ENCODE results near the gene SLC7A1.

Gene SLC7A1

GRCh38 chr13:29522044-29522685 is 73.3 kb downstream of the SLC7A1 start:
- no peaks in the 10 kb centered on the region for H3K27me3 ChIP-seq (ENCODE audit: control insufficient read depth in 3 of 3, insufficient read depth in 3 of 3, low read depth in 1 of 3, low read length in 3 of 3)
- H2BK120ac ChIP-seq (ENCODE audit: low read depth, low read length): no peak overlapping the region
- peaks cover 2% of the 10 kb centered on the region for H3K79me1 ChIP-seq (ENCODE audit: low read depth, low read length)
- no peak overlapping the region for H2AK5ac ChIP-seq (ENCODE audit: low read depth, low read length)
- H3K9me3 ChIP-seq (replicated peaks in 1 of 2; ENCODE audit: control insufficient read depth in 2 of 2, insufficient read depth in 1 of 2, low read depth in 1 of 2, low read length in 2 of 2): no peaks in the 10 kb centered on the region
- H3K27ac ChIP-seq (replicated peaks; ENCODE audit: low read length): no peak overlapping the region
- no peak overlapping the region for H3K4me2 ChIP-seq (ENCODE audit: insufficient read depth, low read length, poor library complexity, severe bottlenecking)
- H3K36me3 ChIP-seq (replicated peaks in 1 of 2; ENCODE audit: control insufficient read depth in 2 of 2, insufficient read depth in 2 of 2, low read length in 2 of 2): peaks cover 31 to 84% of the 10 kb centered on the region in 2 donors
- H3K4ac ChIP-seq (ENCODE audit: low read length): no peak overlapping the region
- no peak overlapping the region for H3K4me3 ChIP-seq (ENCODE audit: low read length in 2 of 2)
- no peak for DNase-seq (ENCODE audit: low spot score)
- H3K9ac ChIP-seq (ENCODE audit: low read depth, low read length, poor library complexity): no peak overlapping the region
- H3K18ac ChIP-seq (ENCODE audit: low read length): no peak overlapping the region
- H2BK15ac ChIP-seq (ENCODE audit: low read length): no peak overlapping the region
- no peak overlapping the region for H3K14ac ChIP-seq (ENCODE audit: low read length)
- H2BK5ac ChIP-seq (ENCODE audit: low read length): no peak overlapping the region
- no peak overlapping the region for H2BK12ac ChIP-seq (ENCODE audit: low read length)
- WGBS, 2 donors (ENCODE audit: extremely low coverage in 2 of 2, insufficient read length in 2 of 2, insufficient replicate concordance in 1 of 2): no CpG with 5 or more reads among the region's 16 CpGs
- H2AFZ ChIP-seq (ENCODE audit: low read length): no peak overlapping the region
- no peak overlapping the region for H3K23ac ChIP-seq (ENCODE audit: low read depth, low read length, poor library complexity)
- H4K91ac ChIP-seq (ENCODE audit: low read depth, low read length, poor library complexity): no peak overlapping the region
- peaks cover 0 to 1% of the 10 kb centered on the region in 2 donors for H3K4me1 ChIP-seq (ENCODE audit: control insufficient read depth in 2 of 2, insufficient read depth in 1 of 2, low read depth in 1 of 2, low read length in 2 of 2)
- no peak overlapping the region for H4K8ac ChIP-seq (ENCODE audit: low read depth, low read length)

GRCh38 chr13:29521336-29521735 is 74.2 kb downstream of the SLC7A1 start:
- peak overlapping the region; percentile 12 for H3K18ac ChIP-seq (ENCODE audit: low read length)
- no peak overlapping the region for H3K4ac ChIP-seq (ENCODE audit: low read length)
- no peak overlapping the region for H3K27ac ChIP-seq (replicated peaks; ENCODE audit: low read length)
- H3K4me1 ChIP-seq (ENCODE audit: control insufficient read depth in 2 of 2, insufficient read depth in 1 of 2, low read depth in 1 of 2, low read length in 2 of 2): peaks cover 0 to 1% of the 10 kb centered on the region in 2 donors
- WGBS, 2 donors (ENCODE audit: extremely low coverage in 2 of 2, insufficient read length in 2 of 2, insufficient replicate concordance in 1 of 2): no CpG with 5 or more reads among the region's 14 CpGs
- DNase-seq (ENCODE audit: low spot score): no peak
- H3K36me3 ChIP-seq (replicated peaks in 1 of 2; ENCODE audit: control insufficient read depth in 2 of 2, insufficient read depth in 2 of 2, low read length in 2 of 2): peaks cover 29 to 86% of the 10 kb centered on the region in 2 donors
- H2BK120ac ChIP-seq (ENCODE audit: low read depth, low read length): no peak overlapping the region
- no peak overlapping the region for H4K8ac ChIP-seq (ENCODE audit: low read depth, low read length)
- no peak overlapping the region for H2BK12ac ChIP-seq (ENCODE audit: low read length)
- no peak overlapping the region for H4K91ac ChIP-seq (ENCODE audit: low read depth, low read length, poor library complexity)
- H2AFZ ChIP-seq (ENCODE audit: low read length): no peak overlapping the region
- peaks cover 2% of the 10 kb centered on the region for H3K79me1 ChIP-seq (ENCODE audit: low read depth, low read length)
- no peak overlapping the region for H3K4me2 ChIP-seq (ENCODE audit: insufficient read depth, low read length, poor library complexity, severe bottlenecking)
- no peak overlapping the region for H3K9ac ChIP-seq (ENCODE audit: low read depth, low read length, poor library complexity)
- H3K9me3 ChIP-seq (replicated peaks in 1 of 2; ENCODE audit: control insufficient read depth in 2 of 2, insufficient read depth in 1 of 2, low read depth in 1 of 2, low read length in 2 of 2): no peaks in the 10 kb centered on the region
- no peak overlapping the region for H2AK5ac ChIP-seq (ENCODE audit: low read depth, low read length)
- no peak overlapping the region for H2BK5ac ChIP-seq (ENCODE audit: low read length)
- no peak overlapping the region for H2BK15ac ChIP-seq (ENCODE audit: low read length)
- no peak overlapping the region for H3K14ac ChIP-seq (ENCODE audit: low read length)
- H3K4me3 ChIP-seq (ENCODE audit: low read length in 2 of 2): no peak overlapping the region
- no peak overlapping the region for H3K23ac ChIP-seq (ENCODE audit: low read depth, low read length, poor library complexity)
- no peaks in the 10 kb centered on the region for H3K27me3 ChIP-seq (ENCODE audit: control insufficient read depth in 3 of 3, insufficient read depth in 3 of 3, low read depth in 1 of 3, low read length in 3 of 3)

GRCh38 chr13:29520671-29521070 is 74.8 kb downstream of the SLC7A1 start:
- no peak overlapping the region for H3K18ac ChIP-seq (ENCODE audit: low read length)
- H2BK5ac ChIP-seq (ENCODE audit: low read length): no peak overlapping the region
- peaks cover 0 to 1% of the 10 kb centered on the region in 2 donors for H3K4me1 ChIP-seq (ENCODE audit: control insufficient read depth in 2 of 2, insufficient read depth in 1 of 2, low read depth in 1 of 2, low read length in 2 of 2)
- H3K27me3 ChIP-seq (ENCODE audit: control insufficient read depth in 3 of 3, insufficient read depth in 3 of 3, low read depth in 1 of 3, low read length in 3 of 3): no peaks in the 10 kb centered on the region
- H3K4me3 ChIP-seq (ENCODE audit: low read length in 2 of 2): no peak overlapping the region
- no peak overlapping the region for H3K4ac ChIP-seq (ENCODE audit: low read length)
- no peak overlapping the region for H2BK12ac ChIP-seq (ENCODE audit: low read length)
- peaks cover 35 to 89% of the 10 kb centered on the region in 2 donors for H3K36me3 ChIP-seq (replicated peaks in 1 of 2; ENCODE audit: control insufficient read depth in 2 of 2, insufficient read depth in 2 of 2, low read length in 2 of 2)
- H3K9ac ChIP-seq (ENCODE audit: low read depth, low read length, poor library complexity): no peak overlapping the region
- H4K8ac ChIP-seq (ENCODE audit: low read depth, low read length): no peak overlapping the region
- no peak overlapping the region for H3K4me2 ChIP-seq (ENCODE audit: insufficient read depth, low read length, poor library complexity, severe bottlenecking)
- no CpG with 5 or more reads among the region's 4 CpGs for WGBS, 2 donors (ENCODE audit: extremely low coverage in 2 of 2, insufficient read length in 2 of 2, insufficient replicate concordance in 1 of 2)
- H3K23ac ChIP-seq (ENCODE audit: low read depth, low read length, poor library complexity): no peak overlapping the region
- no peak overlapping the region for H2AK5ac ChIP-seq (ENCODE audit: low read depth, low read length)
- no peak overlapping the region for H3K27ac ChIP-seq (replicated peaks; ENCODE audit: low read length)
- no peak for DNase-seq (ENCODE audit: low spot score)
- H2AFZ ChIP-seq (ENCODE audit: low read length): no peak overlapping the region
- H3K79me1 ChIP-seq (ENCODE audit: low read depth, low read length): peaks cover 2% of the 10 kb centered on the region
- no peaks in the 10 kb centered on the region for H3K9me3 ChIP-seq (replicated peaks in 1 of 2; ENCODE audit: control insufficient read depth in 2 of 2, insufficient read depth in 1 of 2, low read depth in 1 of 2, low read length in 2 of 2)
- H2BK120ac ChIP-seq (ENCODE audit: low read depth, low read length): no peak overlapping the region
- no peak overlapping the region for H2BK15ac ChIP-seq (ENCODE audit: low read length)
- H3K14ac ChIP-seq (ENCODE audit: low read length): no peak overlapping the region
- no peak overlapping the region for H4K91ac ChIP-seq (ENCODE audit: low read depth, low read length, poor library complexity)

- Histone ChIP-seq H2BK5ac (ENCODE audit: low read length) (no peak overlapping the region), H3K27ac (replicated peaks; ENCODE audit: low read length) (no peak overlapping the region), H3K4ac (ENCODE audit: low read length) (no peak overlapping the region), H3K9ac (ENCODE audit: low read depth, low read length, poor library complexity) (no peak overlapping the region), H3K9me3 (replicated peaks in 1 of 2; ENCODE audit: control insufficient read depth in 2 of 2, insufficient read depth in 1 of 2, low read depth in 1 of 2, low read length in 2 of 2) (no peaks in the 10 kb centered on the region), H3K4me1 (ENCODE audit: control insufficient read depth in 2 of 2, insufficient read depth in 1 of 2, low read depth in 1 of 2, low read length in 2 of 2) (peaks cover 0 to 1% of the 10 kb centered on the region in 2 donors), H2AFZ (ENCODE audit: low read length) (no peak overlapping the region), H3K79me1 (ENCODE audit: low read depth, low read length) (peaks cover 2% of the 10 kb centered on the region), H3K4me3 (ENCODE audit: low read length in 2 of 2) (no peak overlapping the region), H2BK15ac (ENCODE audit: low read length) (no peak overlapping the region), H3K18ac (ENCODE audit: low read length) (no peak overlapping the region), H3K23ac (ENCODE audit: low read depth, low read length, poor library complexity) (no peak overlapping the region), H2AK5ac (ENCODE audit: low read depth, low read length) (no peak overlapping the region), H3K27me3 (ENCODE audit: control insufficient read depth in 3 of 3, insufficient read depth in 3 of 3, low read depth in 1 of 3, low read length in 3 of 3) (no peaks in the 10 kb centered on the region), H3K4me2 (ENCODE audit: insufficient read depth, low read length, poor library complexity, severe bottlenecking) (no peak overlapping the region), H2BK120ac (ENCODE audit: low read depth, low read length) (no peak overlapping the region), H4K91ac (ENCODE audit: low read depth, low read length, poor library complexity) (no peak overlapping the region), H4K8ac (ENCODE audit: low read depth, low read length) (no peak overlapping the region), H3K14ac (ENCODE audit: low read length) (no peak overlapping the region), H2BK12ac (ENCODE audit: low read length) (no peak overlapping the region), H3K36me3 (replicated peaks in 1 of 2; ENCODE audit: control insufficient read depth in 2 of 2, insufficient read depth in 2 of 2, low read length in 2 of 2) (peaks cover 40 to 96% of the 10 kb centered on the region in 2 donors)
- WGBS, 2 donors (ENCODE audit: extremely low coverage in 2 of 2, insufficient read length in 2 of 2, insufficient replicate concordance in 1 of 2): 100% methylated on average over 1 of the region's 3 CpGs
- no peak for DNase-seq (ENCODE audit: low spot score)
Measured at GRCh38 chr13:29519921-29520320, 75.6 kb downstream of the SLC7A1 start.
